GM20000 (cell line): ENCODE data around the gene KYAT1.
"Not testable (repeated sequence)": the region's sequence is repeated elsewhere in the genome, so short reads cannot be mapped to it uniquely, and the experiment has no call there.

Source experiments
- DNase-seq: peaks from one replicate; pipeline ENCODE4 v3.0.0; 2012; ENCODE audit warnings: low spot score
- TF ChIP-seq, protein P1 (sequence below): IDR thresholded peaks from 2 replicates; pipeline ENCODE4 v1.5.1; 2012; ENCODE audit warnings: mild to moderate bottlenecking, control low read depth; ENCODE audit errors: extremely low read depth, missing control alignments

KYAT1 gene

DNA sequence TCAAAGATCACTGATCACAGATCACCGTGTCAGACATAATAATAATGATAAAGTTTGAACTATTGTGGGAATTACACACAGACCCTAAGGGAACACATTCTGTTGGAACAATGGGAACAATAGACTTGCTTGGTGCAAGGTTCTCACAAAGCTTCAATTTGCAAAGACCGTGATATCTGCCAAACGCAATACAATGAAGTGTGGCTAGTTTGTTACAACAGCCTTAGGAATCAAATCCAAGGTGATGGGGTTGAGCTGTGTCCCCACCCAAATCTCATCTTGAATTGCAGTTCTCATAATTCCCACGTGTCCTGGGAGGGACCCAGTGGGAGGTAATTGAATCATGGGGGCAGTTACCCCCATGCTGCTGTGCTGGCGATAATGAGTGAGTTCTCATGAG is 20.8 kb downstream of the KYAT1 start:
- no peak for DNase-seq
- TF ChIP-seq, protein P1, sequence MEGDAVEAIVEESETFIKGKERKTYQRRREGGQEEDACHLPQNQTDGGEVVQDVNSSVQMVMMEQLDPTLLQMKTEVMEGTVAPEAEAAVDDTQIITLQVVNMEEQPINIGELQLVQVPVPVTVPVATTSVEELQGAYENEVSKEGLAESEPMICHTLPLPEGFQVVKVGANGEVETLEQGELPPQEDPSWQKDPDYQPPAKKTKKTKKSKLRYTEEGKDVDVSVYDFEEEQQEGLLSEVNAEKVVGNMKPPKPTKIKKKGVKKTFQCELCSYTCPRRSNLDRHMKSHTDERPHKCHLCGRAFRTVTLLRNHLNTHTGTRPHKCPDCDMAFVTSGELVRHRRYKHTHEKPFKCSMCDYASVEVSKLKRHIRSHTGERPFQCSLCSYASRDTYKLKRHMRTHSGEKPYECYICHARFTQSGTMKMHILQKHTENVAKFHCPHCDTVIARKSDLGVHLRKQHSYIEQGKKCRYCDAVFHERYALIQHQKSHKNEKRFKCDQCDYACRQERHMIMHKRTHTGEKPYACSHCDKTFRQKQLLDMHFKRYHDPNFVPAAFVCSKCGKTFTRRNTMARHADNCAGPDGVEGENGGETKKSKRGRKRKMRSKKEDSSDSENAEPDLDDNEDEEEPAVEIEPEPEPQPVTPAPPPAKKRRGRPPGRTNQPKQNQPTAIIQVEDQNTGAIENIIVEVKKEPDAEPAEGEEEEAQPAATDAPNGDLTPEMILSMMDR: no peak

DNA sequence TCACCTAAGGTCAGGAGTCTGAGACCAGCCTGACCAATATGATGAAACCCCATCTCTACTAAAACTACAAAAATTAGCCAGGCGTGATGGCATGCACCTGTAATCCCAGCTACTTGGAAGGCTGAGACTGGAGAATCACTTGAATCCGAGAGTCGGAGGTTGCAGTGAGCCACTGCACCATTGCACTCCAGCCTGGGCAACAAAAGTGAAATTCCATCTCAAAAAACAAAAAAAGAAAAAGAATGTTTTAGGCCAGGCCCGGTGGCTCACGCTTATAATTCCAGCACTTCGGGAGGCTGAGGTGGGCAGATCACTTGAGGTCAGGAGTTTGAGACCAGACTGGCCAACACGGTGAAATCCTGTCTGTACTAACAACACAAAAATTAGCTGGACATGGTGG is 23.3 kb downstream of the KYAT1 start:
- not testable (repeated sequence) for DNase-seq

DNA sequence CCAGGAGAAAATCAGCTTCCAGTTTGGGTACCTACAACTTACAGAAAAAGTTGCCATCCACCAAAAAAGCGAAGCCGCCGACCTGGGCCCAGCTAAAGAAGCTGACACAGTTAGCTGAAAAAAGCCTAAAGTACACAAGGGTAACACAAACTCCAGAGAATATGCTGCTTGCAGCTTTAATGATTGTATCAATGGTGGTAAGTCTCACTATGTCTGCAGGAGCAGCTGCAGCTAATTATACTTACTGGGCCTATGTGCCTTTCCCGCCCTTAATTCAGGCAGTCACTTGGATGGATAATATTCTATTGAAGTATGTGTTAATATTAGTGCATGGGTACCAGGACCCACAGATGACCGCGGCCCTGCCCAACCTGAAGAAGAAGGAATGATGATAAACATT is 27.3 kb downstream of the KYAT1 start:
- not testable (repeated sequence) for DNase-seq

DNA sequence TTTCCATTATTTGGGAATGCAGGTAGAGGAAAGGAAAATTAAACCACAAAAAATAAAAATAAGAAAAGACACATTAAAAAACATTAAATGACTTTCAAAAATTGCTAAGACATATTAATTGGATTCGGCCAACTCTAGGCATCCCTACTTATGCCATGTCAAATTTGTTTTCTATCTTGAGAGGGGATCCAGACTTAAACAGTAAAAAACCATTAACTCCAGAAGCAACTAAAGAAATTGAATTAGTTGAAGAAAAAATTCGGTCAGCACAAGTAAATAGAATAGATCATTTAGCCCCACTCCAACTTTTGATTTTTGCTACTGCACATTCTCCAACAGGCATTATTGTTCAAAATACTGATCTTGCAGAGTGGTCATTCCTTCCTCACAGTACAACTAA is 29.1 kb downstream of the KYAT1 start:
- DNase-seq: not testable (repeated sequence)

DNA sequence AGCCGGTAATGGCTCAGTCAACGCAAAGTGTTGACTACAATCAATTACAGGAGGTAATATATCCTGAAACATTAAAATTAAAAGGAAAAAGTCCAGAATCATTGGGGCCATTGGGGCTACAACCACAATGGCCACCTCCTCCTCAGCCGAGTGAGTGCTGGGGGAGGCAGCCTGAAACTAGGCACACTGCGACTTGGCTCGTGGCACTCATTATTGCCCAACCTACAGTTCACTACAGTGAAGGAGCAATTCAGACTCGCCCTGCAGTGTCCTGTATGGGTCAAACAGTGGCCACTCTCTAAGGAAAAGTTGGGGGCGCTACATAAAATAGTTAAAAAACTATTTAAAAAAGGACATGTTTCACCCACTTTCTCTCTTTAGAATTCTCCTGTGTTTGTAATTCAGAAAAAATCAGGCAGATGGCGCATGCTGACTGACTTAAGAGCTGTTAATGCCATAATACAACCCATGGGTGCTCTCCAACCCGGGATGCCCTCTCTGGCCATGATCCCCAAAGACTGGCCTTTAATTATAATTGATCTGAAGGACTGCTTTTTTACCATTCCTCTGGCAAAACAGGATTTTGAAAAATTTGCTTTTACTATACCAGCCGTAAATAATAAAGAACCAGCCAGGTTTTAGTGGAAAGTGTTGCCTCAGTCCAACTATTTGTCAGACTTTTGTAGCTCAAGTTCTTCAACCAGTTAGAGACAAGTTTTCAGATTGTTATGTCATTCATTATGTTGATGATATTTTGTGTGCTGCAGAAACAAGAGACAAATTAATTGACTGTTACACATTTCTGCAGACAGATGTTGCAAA is 29.8 kb downstream of the KYAT1 start:
- not testable (repeated sequence) for DNase-seq

DNA sequence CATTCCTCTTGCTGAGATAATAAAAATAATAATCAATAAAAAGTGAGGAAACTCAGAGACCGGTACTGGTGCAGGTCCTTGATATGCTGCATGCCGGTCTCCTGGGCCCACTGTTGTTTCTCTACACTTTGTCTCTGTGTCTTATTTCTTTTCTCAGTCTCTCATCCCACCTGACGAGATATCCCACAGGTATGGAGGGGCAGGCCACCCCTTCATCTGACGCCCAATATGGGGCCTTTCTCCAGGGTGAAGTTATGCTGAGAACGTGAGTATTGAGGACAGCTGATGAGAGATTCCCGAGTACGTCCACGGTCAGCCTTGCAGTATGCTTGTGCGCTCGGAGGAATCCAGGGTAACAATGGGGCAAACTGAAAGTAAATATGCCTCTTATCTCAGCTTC is 30.7 kb downstream of the KYAT1 start:
- DNase-seq: not testable (repeated sequence)

DNA sequence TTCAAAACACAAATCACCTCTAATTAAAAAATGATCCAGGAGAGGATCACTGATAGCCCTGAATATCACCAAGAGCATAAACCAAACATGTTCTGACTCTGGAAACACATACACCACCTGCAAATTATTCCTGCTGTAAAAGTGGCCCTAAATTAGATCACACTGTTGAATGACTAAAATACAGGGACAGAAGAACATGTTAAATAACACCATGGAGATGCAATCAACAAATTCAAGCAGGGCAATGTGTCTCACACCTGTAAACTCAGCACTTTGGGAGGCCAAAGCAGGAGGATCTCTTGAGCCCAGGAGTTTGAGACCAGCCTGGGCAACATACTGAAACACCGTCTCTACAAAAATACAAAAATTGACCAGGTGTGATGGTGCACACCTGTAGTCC is 33.9 kb downstream of the KYAT1 start:
- TF ChIP-seq, protein P1: no peak
- no peak for DNase-seq

DNA sequence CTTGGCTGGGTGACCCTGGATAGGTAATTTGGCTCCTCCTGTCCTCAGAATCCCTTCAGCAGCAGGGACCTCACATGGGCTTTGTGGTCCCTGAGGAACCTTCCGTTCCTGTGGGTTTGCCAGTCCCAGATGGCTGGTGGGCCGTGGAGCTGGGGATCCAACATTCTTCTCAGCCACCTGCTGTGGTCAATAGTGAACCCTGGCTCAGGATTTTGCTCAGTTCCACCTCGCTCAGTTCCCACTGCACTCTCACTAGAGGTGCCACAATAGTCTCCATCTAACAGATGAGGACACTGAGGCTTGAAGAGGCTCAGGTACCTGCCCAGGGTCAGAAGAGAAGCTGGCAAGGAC is 35.1 kb downstream of the KYAT1 start:
- TF ChIP-seq, protein P1: no peak
- peak; percentile 1 for DNase-seq

DNA sequence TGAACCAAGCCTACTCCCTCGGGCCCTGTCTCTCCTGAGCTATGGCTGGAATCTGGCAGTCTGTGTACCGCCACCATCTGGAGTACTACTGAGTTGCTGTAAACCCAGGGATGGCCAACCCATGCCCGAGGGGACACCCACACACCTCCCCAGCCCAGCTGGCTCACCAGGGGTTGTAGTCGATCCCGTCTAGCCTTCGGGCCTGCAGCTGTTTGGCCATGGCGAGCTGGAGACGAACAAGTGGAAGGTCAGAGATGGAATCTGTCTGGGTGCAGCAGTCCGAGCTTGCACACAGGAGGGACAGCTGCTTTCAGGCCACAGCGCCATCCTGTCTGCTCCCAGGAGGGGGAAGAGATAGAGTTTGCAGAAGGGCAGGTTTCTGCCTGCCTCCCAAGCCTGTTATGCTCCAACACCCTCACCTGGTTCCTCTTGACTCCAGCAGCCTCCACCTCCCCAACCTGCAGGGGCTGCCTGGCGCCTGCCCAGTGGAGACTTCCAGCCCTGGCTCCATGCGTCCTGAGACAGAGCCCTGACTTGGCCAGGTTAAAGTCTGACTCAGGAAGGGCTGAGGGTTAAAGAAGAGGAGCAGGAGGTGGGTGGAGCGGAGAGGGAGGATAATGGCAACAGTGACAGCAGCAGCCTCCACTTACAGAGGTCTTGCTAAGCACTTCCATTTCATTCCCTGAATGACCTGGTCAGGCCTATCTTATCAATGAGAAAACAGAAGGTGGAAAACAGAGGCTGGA is 36.4 kb downstream of the KYAT1 start:
- peak; percentile 3 for DNase-seq
- TF ChIP-seq, protein P1: no peak

DNA sequence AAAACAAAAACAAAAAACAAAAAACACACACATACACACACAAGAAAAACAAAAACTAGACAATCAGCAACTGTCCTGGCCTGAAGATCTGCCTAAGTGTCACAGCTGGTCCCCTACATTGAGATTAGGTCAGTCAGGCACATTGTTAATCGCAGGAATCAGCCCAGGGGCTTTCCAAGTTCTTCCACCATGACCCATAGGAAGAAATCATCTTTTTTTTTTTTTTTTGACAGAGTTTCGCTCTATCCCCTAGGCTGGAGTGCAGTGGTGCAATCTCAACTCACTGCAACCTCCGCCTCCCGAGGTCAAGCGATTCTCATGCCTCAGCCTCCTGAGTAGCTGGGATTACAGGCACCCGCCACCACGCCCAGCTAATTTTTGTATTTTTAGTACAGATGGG is 38.6 kb downstream of the KYAT1 start:
- DNase-seq: peak; percentile 3
